ENCODE measurements around the gene TENM4.

The TENM4 gene

DNA sequence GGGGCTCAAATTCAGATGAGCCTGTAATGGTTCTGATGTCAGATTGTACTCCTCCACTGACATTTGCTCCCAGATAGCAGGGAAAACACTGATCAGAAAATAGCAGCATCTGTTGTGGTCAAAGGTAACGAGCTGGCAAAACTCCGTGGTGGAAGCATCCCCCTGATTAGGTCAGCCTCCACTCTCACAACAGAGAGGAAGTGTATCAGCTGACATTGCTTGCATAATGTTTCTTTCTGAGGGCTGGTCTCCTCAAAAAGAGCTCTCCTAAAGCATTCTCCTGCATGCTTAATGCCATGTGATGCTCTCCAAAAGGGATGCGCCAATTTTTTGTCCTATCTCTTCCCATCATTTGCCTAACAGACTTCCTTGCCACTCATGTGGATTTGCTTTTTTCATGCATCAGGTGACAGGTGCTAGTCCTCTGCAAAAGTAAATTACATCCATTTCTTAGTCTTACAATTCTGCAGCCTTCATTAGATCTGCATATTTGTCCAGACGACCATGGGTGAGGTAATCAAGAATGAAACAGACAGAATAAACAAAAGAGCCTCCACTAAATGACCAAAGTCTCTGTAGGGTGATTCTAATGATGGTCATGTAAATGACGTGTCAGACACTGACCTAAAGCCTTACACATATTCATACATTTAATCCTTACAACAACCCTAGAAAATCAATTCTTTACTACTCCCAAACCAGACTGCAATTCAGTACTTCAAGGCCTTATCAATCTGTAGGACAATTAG, 6.4 kb upstream of the TENM4 start:
- DNase-seq, result peak; percentile 10 to 24

DNA sequence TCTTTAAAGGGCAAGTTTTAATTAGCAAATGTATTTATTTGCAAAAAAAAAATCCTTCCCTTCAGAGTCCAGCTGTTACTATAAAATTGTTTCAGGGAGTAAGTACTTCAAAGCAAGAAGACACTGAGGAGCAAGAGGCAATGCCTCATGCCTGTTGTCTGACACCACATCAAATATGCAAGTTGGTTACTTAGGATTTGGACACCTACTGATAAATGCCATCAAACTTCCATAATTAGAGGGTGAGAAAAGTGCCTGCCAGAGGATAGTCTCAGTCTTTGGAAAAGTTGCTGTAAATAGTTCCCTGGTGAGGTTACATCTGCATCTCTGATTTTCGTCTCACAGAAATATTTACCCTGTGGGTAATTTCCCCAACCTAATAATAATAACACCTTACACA, 4.1 kb upstream of the TENM4 start:
- no peak for DNase-seq

DNA sequence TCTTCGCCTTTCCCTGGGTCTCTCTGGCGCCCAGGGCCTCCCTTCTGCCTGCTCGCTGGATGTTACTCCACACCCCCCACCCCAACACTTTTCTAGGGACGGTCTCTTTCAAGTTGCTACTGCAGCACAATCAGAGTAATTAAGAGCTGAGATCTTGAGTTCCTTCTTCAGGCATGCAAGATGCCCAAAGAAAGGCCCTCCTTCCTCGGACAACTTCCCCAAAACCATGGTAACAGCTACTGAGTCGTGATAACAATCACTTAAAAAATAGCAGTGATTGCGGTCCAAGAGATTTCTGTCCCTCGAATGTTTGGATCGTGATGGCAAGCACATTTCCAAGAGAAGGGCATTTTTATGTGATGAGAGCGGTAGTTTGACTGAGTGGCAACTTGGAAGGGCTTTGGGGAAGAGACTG, 638 bp upstream of the TENM4 start:
- DNase-seq, result peak; percentile 50 to 55

DNA sequence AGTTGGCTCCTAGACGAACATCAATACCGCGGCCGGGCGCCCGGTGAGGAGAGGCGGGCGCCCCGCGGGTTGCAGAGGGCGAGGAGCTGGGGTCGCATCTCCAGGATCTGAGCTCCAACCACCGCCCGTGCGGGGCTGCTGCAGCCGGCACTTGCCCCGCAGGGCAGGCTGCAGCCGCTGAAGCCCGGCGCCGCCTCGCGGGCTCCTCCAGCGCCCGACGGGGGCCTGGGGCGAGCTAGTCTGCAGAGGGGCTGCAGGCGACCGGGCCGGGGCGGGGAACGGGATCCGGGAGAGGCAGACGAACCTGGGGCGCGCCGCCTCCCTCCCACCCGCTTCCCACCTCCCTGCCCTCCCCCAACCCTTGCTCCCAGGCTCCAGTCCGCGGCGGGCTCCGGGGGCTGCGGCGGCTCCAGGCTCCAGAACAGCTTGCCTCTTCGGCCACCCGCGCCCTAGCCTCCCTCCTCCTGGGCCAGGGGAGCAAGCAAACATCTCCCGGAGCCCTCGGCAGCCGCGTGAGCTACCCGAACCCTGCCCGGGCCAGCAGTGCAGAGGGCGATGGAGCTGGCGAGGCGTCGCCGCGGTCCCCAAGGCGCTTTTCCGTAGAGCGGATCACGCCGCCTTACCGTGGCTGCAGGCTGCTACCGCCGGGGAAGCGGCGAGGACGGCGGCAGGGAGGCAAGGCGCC, 802 bp downstream of the TENM4 start:
- DNase-seq, result peak in 1 of 2 donors; percentile 9

DNA sequence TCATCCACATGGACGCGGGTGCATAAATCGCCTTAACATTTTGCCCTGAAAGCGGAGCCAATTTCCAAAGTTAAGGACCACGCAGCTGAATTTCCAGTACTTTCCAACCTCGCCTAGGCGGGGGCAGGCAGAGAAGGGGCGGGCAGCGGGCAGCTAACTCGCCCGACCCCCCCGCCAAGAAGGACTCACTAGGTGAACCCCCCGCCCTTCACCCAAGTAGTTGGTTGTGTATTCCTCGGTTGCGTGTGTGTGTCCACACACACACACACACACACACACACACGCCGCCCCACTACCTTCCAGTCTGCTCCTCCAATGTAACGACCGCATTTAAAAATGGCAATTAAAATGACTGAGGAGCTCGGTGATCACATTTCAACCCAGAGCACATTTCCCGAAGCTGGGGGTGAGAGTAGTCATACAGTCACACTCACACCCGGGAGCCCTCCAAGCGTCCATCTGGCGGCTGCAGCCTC, 1.4 kb downstream of the TENM4 start:
- no peak for DNase-seq

DNA sequence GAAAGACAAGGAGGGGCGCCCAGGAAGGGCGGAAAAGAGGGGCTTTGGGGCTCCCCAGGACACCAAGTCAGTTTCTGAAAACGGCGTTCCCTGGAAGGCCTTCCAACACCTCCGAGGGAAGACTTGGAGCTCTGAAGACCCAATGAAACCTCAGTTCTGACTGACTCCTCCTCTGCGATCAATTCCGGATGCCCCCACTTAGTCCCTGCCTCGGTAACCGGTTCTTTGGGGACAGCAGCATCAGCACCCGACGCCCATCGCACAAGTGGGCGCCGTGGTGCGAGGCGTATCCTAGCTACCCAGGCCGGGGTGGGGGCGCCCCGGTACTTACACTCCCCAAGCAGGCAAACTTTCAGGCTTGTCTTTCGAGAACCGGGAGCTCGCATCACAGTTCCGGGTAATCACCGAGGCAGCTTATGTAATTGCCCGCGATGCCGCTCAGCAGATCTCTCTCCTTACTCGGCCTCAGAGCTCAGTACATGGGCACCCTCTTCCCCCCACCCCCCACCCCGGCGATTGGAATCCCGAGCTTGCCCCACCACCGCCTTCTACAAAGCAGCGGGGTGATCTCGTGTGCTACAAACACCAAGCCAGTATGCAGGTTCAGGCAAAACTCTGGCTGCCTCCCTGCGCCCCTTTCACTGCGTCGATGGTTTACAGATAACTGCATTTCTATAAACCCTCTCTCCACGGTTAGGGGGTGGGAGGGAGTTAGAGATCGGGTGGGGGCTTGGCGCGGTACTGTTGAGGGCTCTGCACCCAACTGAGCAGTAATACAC, 2.0 kb downstream of the TENM4 start:
- DNase-seq, result peak in 1 of 2 donors; percentile 3

DNA sequence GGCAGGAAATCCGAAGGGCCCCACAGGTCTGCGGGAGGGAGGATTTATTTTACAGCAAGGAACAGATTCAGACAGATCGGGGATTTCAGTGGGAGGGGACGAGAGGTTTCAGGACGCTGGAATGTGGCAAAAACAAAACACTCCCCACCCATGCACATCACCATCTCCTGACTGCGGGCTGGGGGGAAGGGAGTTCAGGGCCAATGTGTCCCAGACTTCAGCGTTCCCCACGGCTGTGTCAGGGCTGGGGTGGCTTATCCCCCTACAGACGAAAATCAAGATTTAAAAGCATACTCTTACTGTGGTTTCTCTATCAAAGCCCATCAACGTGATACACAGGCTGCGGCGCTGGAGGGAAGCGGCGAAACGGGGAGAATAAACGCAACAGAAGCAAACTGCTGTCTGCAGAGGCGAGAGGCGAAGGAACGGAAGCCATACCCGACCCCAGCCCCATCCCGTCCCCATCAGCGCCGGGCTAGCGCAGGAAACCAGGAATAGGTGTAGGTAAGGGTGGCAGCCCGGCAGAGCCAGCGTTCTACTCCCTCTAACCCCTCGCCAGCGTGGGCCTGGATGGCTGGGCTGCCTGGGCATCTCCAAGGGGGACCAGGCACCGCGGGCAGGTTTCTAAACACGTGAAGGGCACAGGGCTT, 2.7 kb downstream of the TENM4 start:
- DNase-seq, result no peak

DNA sequence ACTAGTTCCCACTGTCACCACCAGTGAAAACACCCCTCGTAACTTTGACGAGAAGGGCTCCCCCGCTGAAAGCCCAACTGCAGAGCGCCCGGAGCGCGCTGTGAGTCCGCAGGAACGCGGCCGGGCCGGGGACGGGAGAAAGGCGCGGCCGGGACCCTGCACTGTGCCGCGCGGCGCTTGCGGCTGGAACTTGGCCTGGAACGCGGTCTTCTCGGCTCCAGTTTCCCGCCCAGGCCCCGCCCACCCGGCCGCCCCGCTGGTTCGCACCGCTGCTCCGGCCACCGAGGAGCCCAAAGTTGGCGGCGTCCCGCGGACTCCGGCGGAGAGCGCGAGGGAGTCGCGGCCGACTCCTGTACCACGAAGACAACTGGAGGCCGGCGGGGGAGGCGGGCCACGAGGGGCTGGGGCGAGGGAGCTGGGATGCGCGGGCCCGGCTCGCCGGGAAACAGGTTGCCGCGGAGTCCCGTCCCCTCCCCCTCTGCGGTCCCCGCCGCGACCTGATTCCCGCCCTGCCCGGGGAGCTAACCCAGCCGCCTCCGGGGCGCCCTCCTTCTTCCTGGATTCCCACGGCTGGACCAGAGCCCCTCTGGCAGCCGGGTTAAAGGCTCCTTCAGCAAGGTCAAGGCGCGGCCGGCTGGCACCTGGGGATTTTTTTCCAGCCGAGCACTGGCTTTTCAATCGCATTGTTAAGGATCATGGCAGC, 3.4 kb downstream of the TENM4 start:
- DNase-seq, result no peak

DNA sequence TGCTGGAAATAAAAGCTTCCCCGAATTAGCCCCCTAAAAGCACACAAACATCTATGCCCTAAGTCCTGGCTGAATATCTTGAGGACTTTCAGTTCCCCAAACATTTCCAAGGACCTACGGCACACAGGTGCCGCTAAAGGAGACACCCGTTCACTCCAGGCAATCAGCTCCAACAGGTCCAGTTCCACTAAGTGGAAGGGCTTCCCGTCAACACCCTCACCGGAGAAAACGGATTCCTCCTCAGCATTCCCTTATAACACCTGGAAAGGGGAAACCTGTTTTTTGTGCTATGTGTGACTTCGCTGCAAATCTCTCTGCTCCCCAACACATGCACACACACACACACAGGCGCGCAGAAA, 3.9 kb downstream of the TENM4 start:
- DNase-seq, result no peak

DNA sequence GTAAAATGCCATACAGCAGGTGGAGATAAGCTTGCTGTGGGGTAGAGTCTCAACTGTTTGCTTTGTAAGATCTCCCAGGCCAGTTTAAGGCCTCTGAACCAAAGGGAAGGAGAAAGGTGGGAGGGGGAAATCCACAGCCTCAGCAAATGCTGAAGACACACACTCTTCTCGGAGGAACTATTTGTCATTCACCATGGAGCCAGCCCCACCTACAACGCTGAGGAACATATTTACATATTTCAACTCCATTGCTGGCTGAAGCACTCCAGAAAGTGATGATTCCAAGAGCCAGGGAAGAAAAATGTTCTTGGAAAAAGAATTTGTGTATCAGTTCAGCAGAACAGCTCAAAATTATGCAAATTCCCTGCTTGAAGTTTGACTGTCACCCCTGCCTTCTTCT, 6.5 kb downstream of the TENM4 start:
- DNase-seq, result no peak

DNA sequence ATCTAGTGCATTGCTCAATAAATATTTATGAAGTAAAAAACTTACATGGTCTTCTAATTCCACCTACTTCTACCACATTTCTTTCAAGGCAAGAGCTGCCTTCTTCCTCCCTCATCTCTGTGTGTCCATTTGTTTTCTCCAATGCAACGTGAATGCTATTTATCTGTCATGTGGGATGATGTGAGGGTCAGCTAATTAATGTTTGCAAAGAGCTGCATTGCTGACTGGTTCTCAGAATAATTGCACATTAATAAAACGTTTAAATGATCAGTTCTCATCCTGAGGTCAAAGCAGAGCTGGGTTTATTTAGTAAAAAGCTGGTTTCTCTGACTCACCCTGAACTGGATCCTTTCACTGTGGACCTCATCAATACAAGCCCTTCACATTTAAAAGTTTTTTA, 8.7 kb downstream of the TENM4 start:
- no peak for DNase-seq

DNA sequence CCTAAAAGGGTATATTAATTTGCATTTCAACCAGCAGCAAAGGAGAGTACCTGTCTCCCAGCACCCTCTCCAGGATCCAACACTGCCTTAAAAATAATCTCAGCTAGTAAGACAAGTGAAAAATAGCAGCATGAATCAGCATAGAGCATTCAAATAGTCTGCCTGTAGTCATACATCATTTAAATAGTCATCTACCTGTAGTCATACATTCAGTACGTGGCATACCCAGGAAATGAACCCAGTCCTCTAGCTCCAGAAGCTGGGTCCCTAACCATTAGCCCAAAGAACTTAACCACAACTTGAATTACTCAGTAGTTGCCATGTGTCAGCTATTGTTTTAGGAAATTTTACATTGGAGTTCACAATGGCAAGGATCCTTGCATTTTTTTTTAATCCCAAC, 9.3 kb downstream of the TENM4 start:
- DNase-seq, result no peak

DNA sequence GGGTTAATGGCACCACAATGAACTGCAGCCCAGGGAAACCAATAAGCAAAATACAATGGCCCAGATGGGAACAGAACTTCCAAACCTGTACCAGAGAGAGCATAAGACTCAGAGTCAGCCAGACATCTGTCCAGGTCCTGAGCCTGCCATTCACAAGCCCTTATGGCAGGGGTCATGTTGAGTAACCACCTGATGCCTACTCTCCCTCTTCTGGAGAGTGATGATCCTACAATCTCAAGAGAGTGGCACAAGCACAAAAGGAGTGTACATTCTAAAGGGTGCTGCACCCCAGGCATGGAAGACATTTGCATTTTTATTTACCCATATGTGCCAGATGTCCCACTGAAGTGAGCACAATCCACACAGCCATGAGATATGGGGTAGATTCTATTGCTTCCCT, 10.6 kb downstream of the TENM4 start:
- no peak for DNase-seq

DNA sequence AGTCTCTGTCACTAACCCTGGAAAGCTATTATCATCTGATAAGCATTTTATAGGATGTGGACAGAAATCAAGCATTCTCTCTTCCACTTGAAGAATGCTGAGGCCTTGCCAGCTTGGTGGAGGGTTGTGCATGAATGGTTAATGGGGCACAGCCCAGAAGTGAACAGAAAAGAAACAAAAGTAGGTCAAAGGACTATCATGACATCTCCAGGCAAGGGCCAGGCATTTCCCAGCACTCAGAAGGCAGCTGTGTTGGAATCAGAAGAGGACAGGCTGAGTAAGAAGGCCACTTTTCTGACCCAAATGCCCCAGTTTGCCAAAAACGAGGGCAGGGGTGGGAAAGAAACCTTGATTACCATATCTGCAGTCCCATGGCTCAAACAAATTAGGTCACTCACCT, 12.4 kb downstream of the TENM4 start:
- no peak for DNase-seq

DNA sequence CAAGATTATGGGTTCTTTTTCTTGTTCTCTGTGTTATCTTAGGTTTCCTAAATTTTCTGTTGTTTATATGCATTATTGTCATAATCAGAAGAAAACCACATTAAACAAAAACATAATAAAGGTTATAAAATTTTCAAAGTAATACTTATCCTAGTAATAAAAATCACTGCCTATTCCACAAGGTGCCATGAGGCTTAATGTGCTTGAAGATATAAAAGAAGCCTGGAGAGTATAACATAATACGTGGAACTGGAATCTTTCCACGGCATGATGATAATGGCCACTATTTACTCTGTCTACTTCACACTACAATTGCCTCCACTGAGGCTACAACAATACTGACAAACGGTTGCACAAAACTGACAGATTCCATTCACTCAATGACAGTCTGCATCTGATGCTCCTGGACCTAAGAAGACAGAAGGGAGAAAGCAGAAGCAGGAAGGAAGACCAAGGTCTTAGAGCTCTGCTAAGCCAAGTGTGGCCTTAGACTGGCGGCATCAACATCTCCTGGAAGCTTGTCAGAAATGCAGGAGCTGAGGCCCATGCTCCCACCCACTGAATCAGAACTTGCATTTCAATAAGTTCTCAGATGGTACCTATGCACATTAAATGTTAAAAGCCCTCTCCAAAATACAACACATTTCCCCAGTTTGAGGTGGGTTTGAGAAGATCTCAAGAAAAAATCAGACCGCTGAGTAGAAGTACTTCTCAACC, 13.1 kb downstream of the TENM4 start:
- no peak for DNase-seq

DNA sequence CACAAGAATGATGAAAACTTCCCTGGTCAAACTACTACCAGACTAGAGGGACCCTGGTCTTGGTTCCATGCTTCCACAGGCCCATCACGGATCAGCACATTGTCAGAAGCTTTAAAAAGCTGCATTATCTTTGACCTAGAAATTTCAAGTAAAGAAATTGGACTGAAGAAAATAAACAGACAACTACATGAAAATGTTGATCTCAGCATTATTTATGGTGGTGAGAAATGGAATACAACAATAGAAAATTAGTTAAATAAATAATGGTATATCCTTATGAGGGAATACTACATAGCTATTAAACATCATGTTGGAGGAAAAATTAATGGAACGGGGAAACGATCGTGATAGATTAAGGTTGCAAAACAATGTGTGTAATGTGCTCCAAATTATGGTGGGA, 13.7 kb downstream of the TENM4 start:
- no peak for DNase-seq

DNA sequence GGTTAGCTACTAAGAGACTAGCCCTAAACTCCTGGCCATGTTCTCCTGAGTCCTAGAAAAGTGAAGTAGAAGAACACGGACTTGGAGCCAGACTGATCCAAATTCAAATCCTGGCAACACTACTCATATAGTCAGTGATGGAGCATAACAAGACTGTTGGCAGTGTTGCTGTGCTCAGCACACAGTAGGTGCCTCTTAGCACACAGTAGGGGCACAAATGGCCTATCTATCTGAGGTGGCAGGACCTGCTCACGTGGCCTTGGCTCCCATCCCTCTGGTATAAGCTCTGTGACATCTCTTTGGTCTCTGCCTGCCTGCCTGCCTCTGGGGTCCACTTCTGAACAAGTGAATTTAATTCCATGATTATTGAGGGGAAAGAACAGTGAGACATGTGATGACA, 15.4 kb downstream of the TENM4 start:
- no peak for DNase-seq

DNA sequence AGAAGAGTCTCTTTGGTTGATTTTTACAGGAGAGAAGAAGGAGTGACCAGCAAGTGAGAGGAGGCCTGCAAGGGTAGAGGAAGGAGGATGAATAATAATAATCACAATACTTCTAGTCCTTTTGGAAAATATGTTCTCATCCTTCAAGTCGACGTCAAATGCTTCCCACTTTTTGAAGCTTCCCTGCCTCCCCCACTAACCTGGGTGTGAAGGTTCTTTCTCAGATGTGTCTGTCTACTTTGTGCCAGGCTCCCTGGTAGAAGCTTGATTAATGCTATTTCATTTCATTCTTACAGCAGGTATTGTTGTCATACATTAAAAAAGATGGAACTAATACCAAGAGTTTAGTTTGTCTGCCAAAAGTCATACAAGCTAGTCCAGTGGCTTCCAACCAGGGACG, 17.1 kb downstream of the TENM4 start:
- DNase-seq, result no peak

DNA sequence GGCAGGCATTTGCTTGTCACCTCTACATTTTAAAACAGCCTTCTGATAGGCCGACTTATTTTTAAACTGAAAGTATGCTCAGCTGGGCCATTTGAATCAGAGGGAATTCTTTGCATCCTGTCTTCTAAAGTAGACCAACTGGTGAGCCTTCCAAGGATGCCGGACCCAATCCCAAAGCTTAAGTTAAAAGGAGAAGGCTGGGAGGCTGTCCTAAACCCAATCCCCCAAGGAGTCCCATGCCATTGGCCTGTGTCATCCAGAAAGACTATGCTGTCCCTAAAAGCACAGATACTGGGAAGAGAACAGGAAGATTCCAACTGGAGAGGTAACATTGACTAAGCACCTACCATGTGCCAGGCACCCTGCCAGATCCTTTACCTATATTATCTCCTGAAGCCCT, 18.0 kb downstream of the TENM4 start:
- DNase-seq, result no peak

DNA sequence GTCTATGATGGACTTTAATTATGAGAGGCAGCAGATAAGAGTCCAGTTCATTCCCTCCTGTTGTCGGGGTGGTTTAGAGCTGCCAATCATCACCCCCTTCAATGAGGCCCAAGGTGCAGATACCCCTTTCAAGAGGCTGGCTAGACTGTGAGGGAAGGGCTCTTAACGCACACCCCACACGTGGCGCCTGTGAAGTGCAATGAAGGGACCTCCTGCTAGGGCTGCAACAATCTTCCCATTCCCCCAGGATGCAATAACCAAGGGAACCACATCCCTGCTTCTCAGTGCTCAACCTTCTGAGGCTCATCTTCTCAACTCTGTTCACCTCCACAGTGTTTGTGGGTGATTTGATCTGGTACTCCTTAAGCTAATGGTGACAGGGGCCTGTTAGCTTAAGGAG, 19.0 kb downstream of the TENM4 start:
- no peak for DNase-seq

DNA sequence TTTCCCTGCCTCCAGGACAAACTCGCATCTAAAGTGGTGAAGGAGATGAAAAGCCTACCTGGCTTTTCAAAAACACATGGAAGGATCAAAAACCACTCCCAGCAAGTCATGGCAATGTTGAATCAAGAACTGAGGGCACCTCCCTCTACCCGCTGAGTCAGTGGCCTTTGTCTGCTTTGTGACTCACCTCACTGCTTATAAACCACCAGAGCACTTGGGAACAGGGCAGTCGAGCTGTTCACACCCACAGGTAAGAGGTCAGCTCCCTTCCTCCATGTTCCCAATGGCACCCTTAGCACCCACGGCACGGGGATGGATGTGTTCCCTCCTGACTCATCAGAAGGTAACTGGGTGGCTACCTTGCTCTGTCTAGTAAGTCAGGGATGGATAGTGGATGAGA, 21.7 kb downstream of the TENM4 start:
- no peak for DNase-seq

DNA sequence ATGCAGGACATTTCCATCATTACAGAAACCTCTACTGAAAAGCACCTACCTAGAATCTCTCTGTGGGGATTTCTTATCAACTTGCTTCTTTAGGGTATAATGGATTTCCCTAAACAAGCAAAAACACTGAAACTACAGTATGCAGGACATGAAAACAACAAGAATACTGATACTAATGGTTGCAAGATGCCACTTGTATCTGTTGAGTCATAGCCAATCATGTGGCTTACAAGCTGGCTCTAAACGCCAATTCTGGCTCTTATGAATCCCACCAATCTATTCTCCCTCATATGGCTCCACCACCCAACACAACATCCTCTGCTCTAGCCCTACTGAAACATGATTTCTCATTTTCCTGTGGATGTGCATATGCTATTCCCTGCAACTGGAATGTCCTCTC, 22.6 kb downstream of the TENM4 start:
- no peak for DNase-seq
